HUES64 (cell line): ENCODE measurements around the gene CSHL1.
A peak's percentile ranks its signal among the peaks of the same experiment; 100 is the strongest.
"Not testable (repeated sequence)": the region's sequence is repeated elsewhere in the genome, so short reads cannot be mapped to it uniquely, and the experiment has no call there.

Experiments used
- H3K27ac ChIP-seq: 2 replicates; pipeline ENCODE4 v1.7.0; 2013; ENCODE audit warnings: low read depth, low read length, inconsistent platforms
- H3K27me3 ChIP-seq: 2 replicates; pipeline ENCODE4 v1.6.1; 2013; ENCODE audit warnings: mild to moderate bottlenecking, low read length; ENCODE audit not compliant: insufficient read depth
- H3K36me3 ChIP-seq: 2 replicates; pipeline ENCODE4 v1.6.1; 2013; ENCODE audit warnings: mild to moderate bottlenecking, low read length; ENCODE audit not compliant: insufficient read depth
- H3K4me1 ChIP-seq: 2 replicates; pipeline ENCODE4 v1.6.1; 2013; ENCODE audit warnings: mild to moderate bottlenecking, low read length, moderate library complexity; ENCODE audit not compliant: insufficient read depth
- H3K4me3 ChIP-seq: 2 replicates; pipeline ENCODE4 v1.5.1; 2013; ENCODE audit warnings: mild to moderate bottlenecking, low read length, moderate library complexity
- H3K9ac ChIP-seq: 2 replicates; pipeline ENCODE4 v1.6.1; 2013; ENCODE audit warnings: mild to moderate bottlenecking, low read depth, low read length
- H3K9me3 ChIP-seq: 2 replicates; pipeline ENCODE4 v1.6.1; 2013; ENCODE audit warnings: low read depth, low read length; ENCODE audit not compliant: insufficient read depth
- WGBS: fragments of 150-250, 120-280 bp; methylation state at CpG from one replicate; pipeline ENCODE4 v1.1.7; 2013; ENCODE audit warnings: missing lambda C conversion rate; 5-methylcytosine and 5-hydroxymethylcytosine counted together

CSHL1 gene

GRCh38 chr17:63928172-63928666 is 17.2 kb upstream of the CSHL1 start:
- H3K9ac ChIP-seq = no peak overlapping the region
- H3K36me3 ChIP-seq = no peaks in the 10 kb centered on the region
- no peak overlapping the region for H3K4me3 ChIP-seq
- peaks cover 9% of the 10 kb centered on the region; the same call in 1 of the 2 replicates for H3K4me1 ChIP-seq
- H3K27me3 ChIP-seq = no peaks in the 10 kb centered on the region
- no peaks in the 10 kb centered on the region for H3K9me3 ChIP-seq
- WGBS = 86% methylated on average over 10 of the region's 10 CpGs
- H3K27ac ChIP-seq = no peak overlapping the region

DNA sequence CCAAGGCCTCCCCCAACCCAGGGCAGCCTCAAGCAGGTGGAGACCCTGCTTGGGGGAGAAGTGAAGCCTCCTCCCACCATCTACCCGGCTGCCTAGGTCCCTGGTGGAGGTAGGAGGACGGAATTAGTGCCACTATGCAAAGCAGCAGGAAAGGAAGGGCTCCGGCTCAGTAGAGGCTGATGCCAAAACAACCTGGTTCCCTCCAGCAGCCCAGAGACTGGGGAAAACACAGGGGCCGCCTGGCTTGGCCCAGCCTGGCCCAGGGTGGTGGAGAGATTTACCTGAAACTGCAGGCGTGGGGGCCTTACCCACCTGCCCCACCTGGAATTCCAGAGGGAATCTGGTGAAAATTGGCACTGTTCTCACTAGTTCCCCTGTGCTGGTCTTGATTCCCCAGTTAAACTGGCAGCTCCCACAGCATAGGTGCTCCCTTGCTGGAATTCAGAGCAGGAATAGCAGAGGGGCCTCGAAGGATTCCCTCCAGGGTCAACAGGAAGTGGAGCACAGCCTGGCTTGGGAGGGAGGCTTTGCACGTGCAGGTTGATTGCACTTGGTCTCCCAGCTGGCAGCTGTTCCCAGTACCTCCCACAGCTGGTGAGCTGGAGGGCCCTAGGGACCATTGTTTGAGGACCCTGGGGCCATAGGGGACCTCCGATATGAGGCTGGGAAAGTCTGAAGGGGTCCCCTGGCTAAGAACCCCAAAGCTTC is 16.6 kb upstream of the CSHL1 start:
- no peak overlapping the region for H3K9ac ChIP-seq
- H3K36me3 ChIP-seq = no peaks in the 10 kb centered on the region
- no peak overlapping the region for H3K27ac ChIP-seq
- H3K4me1 ChIP-seq = peaks cover 9% of the 10 kb centered on the region; the same call in 1 of the 2 replicates
- H3K9me3 ChIP-seq = no peaks in the 10 kb centered on the region
- H3K27me3 ChIP-seq = no peaks in the 10 kb centered on the region
- 88% methylated on average over 8 of the region's 8 CpGs for WGBS
- no peak overlapping the region for H3K4me3 ChIP-seq

DNA sequence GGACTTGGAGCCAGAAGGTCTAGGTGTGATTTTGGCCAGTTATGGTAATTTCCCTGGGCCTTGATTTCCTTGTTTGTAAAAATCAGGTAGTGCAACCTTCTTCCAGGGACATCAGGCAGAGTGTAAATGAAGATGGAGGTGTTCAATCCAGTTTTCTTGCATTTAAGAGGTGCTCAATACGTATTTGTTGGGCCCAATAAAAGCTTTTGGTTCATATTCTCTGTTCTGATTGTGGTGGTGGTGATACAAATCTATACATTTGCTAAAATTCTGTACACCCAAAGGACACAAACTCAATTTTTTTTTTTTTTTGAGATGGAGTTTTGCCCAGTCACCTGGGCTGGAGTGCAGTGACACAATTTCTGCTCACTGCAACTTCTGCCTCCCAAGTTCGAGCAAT is 15.1 kb upstream of the CSHL1 start:
- H3K4me3 ChIP-seq = no peak overlapping the region
- WGBS = 87% methylated on average over 2 of the region's 2 CpGs
- H3K9ac ChIP-seq = no peak overlapping the region
- peaks cover 6% of the 10 kb centered on the region; the same call in 1 of the 2 replicates for H3K4me1 ChIP-seq
- no peaks in the 10 kb centered on the region for H3K9me3 ChIP-seq
- H3K36me3 ChIP-seq = no peaks in the 10 kb centered on the region
- H3K27me3 ChIP-seq = no peaks in the 10 kb centered on the region
- H3K27ac ChIP-seq = no peak overlapping the region

DNA sequence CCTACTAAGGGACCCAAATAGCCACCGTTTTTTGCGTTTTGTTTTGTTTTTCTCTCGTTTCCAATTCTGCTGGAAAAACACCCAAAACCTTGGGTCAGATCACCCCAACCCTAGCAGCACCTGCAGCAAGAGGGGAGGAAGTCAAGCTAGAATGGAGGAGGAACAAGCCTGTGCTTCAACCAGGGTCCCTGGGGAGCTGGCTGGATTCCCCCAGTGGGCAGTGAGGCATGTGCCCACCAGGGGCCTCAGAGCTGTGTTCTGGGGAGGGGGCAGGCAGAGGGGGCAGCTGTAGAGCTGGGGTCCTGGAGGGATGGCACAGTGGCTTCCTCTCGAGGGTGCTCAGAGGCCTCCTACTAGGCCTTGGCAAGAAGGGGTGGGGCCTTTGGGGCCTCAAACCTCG is 14.6 kb upstream of the CSHL1 start:
- H3K9ac ChIP-seq = no peak overlapping the region

DNA sequence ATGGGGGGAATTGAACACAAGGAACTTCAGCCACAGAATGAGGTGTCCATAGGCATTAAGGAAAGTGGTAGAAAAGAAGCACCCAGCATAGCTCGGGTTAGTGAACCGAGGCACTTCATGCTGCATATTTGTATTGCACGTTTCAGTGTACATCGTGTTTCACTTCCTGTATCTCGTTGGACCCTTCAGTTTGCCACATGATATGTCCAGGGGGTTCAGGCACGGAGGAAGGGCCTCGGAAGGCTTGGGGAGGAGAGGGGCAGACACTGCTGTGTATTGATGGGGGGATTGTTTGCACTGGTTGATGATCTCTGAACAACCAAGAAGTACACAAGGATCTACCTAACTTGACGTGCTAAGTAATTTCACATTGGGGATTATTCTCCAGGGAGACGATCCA is 11.3 kb upstream of the CSHL1 start:
- not testable (repeated sequence) for H3K36me3 ChIP-seq, H3K9ac ChIP-seq, H3K27me3 ChIP-seq, H3K27ac ChIP-seq, H3K4me3 ChIP-seq, H3K9me3 ChIP-seq, H3K4me1 ChIP-seq
- 94% methylated on average over 8 of the region's 9 CpGs for WGBS

More for the DNA sequence above, 14.6 kb upstream of the CSHL1 start:
- Histone ChIP-seq H3K27me3 (no peaks in the 10 kb centered on the region), H3K4me3 (no peak overlapping the region), H3K9me3 (no peaks in the 10 kb centered on the region), H3K27ac (no peak overlapping the region), H3K36me3 (no peaks in the 10 kb centered on the region), H3K4me1 (0 out of 2 replicates have a peak, but pooled peaks cover under 1% of the 10 kb centered on the region)
- WGBS = 82% methylated on average over 5 of the region's 5 CpGs

- not testable (repeated sequence) for H3K36me3 ChIP-seq, H3K4me1 ChIP-seq, H3K27me3 ChIP-seq, H3K9ac ChIP-seq, H3K9me3 ChIP-seq, H3K27ac ChIP-seq, H3K4me3 ChIP-seq
- 91% methylated on average over 5 of the region's 5 CpGs for WGBS
Observed at GRCh38 chr17:63920779-63921178, 9.7 kb upstream of the CSHL1 start.

GRCh38 chr17:63920050-63920449 is 9.0 kb upstream of the CSHL1 start:
- 93% methylated on average over 6 of the region's 6 CpGs for WGBS
- H3K4me3 ChIP-seq, H3K27me3 ChIP-seq, H3K36me3 ChIP-seq, H3K9ac ChIP-seq, H3K9me3 ChIP-seq, H3K4me1 ChIP-seq, H3K27ac ChIP-seq: not testable (repeated sequence)

DNA sequence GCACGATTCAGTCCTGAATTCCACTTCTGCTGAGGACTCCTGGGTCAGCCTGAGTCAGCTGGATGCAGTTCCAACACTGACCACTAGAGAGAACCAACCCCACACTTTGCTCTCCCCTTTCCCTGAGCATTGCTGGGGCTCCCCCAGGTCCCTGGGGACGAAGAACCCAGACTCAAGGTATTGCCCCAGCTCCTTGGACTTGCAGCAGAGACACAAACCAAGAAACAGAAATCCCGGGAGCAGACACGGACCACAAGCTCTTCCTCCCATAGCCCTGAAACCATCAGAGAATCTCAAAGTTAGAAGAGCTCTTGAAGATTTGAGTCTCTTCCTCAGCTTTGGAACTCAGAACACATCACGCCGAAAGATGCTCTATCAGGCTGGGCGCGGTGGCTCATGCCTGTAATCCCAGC is 8.3 kb upstream of the CSHL1 start:
- Histone ChIP-seq H3K4me1 (no peaks in the 10 kb centered on the region), H3K27me3 (no peaks in the 10 kb centered on the region; the same call in 1 of the 2 replicates), H3K4me3 (no peak overlapping the region), H3K9ac (no peak overlapping the region), H3K27ac (no peak overlapping the region), H3K9me3 (no peaks in the 10 kb centered on the region), H3K36me3 (no peaks in the 10 kb centered on the region)
- WGBS = 60% methylated on average over 8 of the region's 8 CpGs

DNA sequence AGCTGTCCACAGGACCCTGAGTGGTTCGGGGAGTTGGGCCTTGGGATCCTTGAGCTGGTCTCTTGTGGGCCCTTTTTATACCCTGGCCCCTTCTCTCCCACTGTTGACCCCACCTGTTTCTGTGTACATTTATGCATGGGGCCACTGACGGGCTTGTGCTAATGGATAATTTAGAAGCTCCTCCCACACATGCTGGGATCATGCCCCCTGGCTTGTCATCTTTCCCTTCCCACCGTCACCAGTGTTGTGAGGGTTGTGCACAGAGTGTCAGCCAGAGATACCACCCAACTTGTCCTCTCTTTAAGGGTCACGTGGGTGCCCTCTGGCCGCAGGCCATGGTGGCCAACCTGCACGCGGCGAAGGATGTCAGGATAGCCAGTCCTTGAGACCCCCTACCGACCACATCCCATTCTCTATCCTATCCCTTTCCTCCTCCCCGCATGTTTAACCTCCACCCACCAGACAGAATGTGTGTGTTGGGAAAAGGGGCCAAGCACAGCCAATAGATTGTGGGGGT is 7.8 kb upstream of the CSHL1 start, which contains the start of gene GH1:
TSS of gene GH1 (minus strand) at position 51 of the 517 bp plus-strand sequence. CDS start 63 bp downstream, outside the sequence.
- not testable (repeated sequence) for H3K27me3 ChIP-seq, H3K9ac ChIP-seq, H3K9me3 ChIP-seq, H3K27ac ChIP-seq, H3K4me1 ChIP-seq, H3K36me3 ChIP-seq
- H3K4me3 ChIP-seq = peak within 1 kb of the TSS; percentile 43
- WGBS = 62% methylated on average over 8 of the region's 10 CpGs

DNA sequence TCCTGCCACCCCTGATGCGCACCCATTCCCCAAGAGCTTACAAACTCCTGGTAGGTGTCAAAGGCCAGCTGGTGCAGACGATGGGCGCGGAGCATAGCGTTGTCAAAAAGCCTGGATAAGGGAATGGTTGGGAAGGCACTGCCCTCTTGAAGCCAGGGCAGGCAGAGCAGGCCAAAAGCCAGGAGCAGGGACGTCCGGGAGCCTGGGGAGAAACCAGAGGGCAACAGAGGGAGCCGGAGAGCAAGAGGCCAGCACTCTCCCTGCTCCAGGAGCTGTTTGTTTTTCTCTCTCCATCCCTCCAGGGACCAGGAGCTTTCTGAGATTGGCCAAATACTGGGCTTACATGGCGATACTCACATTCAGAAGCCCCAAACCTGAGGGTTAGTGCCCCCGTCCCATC is 7.2 kb upstream of the CSHL1 start:
- H3K36me3 ChIP-seq = no peaks in the 10 kb centered on the region
- no peaks in the 10 kb centered on the region for H3K4me1 ChIP-seq
- 39% methylated on average over 10 of the region's 10 CpGs for WGBS
- H3K27ac ChIP-seq = no peak overlapping the region
- H3K4me3 ChIP-seq = peak overlapping the region; percentile 43
- H3K9me3 ChIP-seq = no peaks in the 10 kb centered on the region
- H3K9ac ChIP-seq = no peak overlapping the region
- no peaks in the 10 kb centered on the region; the same call in 1 of the 2 replicates for H3K27me3 ChIP-seq

DNA sequence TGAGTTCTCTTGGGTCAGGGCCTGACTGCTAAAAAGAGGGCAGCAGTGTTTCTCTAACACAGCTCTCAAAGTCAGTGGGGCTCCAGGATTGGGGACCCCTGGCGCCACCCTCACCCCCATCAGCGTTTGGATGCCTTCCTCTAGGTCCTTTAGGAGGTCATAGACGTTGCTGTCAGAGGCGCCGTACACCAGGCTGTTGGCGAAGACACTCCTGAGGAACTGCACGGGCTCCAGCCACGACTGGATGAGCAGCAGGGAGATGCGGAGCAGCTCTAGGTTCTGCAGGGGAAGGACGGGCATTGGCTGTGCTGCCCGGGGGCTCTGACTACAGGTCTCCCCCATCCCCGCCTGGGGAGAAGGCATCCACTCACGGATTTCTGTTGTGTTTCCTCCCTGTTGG is 6.6 kb upstream of the CSHL1 start:
- Histone ChIP-seq H3K9ac (no peak overlapping the region), H3K4me1 (no peaks in the 10 kb centered on the region), H3K9me3 (no peaks in the 10 kb centered on the region), H3K36me3 (no peaks in the 10 kb centered on the region), H3K27me3 (no peaks in the 10 kb centered on the region; the same call in 1 of the 2 replicates), H3K27ac (no peak overlapping the region), H3K4me3 (peak overlapping the region; percentile 43; the same call in 1 of the 2 replicates)
- 83% methylated on average over 13 of the region's 13 CpGs for WGBS
